ENCODE data around the gene KIF2A.
A peak's percentile ranks its signal among the peaks of the same experiment; 100 is the strongest.

KIF2A gene

GRCh38 chr5:62296998-62297397, 9.0 kb upstream of the KIF2A start:
- Histone ChIP-seq H3K4me3 (ENCODE audit: low read depth, low read length) (no peak overlapping the region), H3K36me3 (ENCODE audit: control insufficient read depth, insufficient read depth, low read length) (no peaks in the 10 kb centered on the region), H3K27me3 (ENCODE audit: control insufficient read depth, insufficient read depth, low read length) (no peaks in the 10 kb centered on the region)

GRCh38 chr5:62298118-62298517, 7.9 kb upstream of the KIF2A start:
- no peaks in the 10 kb centered on the region for H3K27me3 ChIP-seq (ENCODE audit: control insufficient read depth, insufficient read depth, low read length)
- H3K9me3 ChIP-seq (ENCODE audit: control insufficient read depth, insufficient read depth, low read length): no peaks in the 10 kb centered on the region
- H3K9ac ChIP-seq (ENCODE audit: low read depth, low read length): no peak overlapping the region
- no peak overlapping the region for H3K4me3 ChIP-seq (ENCODE audit: low read depth, low read length)
- no peaks in the 10 kb centered on the region for H3K4me1 ChIP-seq (ENCODE audit: control insufficient read depth, insufficient read depth, low read length)
- no peaks in the 10 kb centered on the region for H3K36me3 ChIP-seq (ENCODE audit: control insufficient read depth, insufficient read depth, low read length)

More at GRCh38 chr5:62296998-62297397, 9.0 kb upstream of the KIF2A start:
- Histone ChIP-seq H3K4me1 (ENCODE audit: control insufficient read depth, insufficient read depth, low read length) (no peaks in the 10 kb centered on the region), H3K9me3 (ENCODE audit: control insufficient read depth, insufficient read depth, low read length) (no peaks in the 10 kb centered on the region), H3K9ac (ENCODE audit: low read depth, low read length) (no peak overlapping the region)

- no peak overlapping the region for H3K4me3 ChIP-seq (ENCODE audit: low read depth, low read length)
- H3K36me3 ChIP-seq (ENCODE audit: control insufficient read depth, insufficient read depth, low read length): no peaks in the 10 kb centered on the region
- no peaks in the 10 kb centered on the region for H3K9me3 ChIP-seq (ENCODE audit: control insufficient read depth, insufficient read depth, low read length)
- no peaks in the 10 kb centered on the region for H3K27me3 ChIP-seq (ENCODE audit: control insufficient read depth, insufficient read depth, low read length)
- H3K9ac ChIP-seq (ENCODE audit: low read depth, low read length): no peak overlapping the region
- no peaks in the 10 kb centered on the region for H3K4me1 ChIP-seq (ENCODE audit: control insufficient read depth, insufficient read depth, low read length)
These were observed 6.9 kb upstream of the KIF2A start for GRCh38 chr5:62299101-62299500.

- H3K4me1 ChIP-seq (ENCODE audit: control insufficient read depth, insufficient read depth, low read length): no peaks in the 10 kb centered on the region
- H3K4me3 ChIP-seq (ENCODE audit: low read depth, low read length): no peak overlapping the region
- H3K9me3 ChIP-seq (ENCODE audit: control insufficient read depth, insufficient read depth, low read length): no peaks in the 10 kb centered on the region
These were observed 6.4 kb upstream of the KIF2A start for GRCh38 chr5:62299600-62299999.

GRCh38 chr5:62305358-62305714, 670 bp upstream of the KIF2A start:
- H3K9me3 ChIP-seq (ENCODE audit: control insufficient read depth, insufficient read depth, low read length): no peaks in the 10 kb centered on the region
- peak overlapping the region; percentile 68 for H3K4me3 ChIP-seq (ENCODE audit: low read depth, low read length)
- H3K27me3 ChIP-seq (ENCODE audit: control insufficient read depth, insufficient read depth, low read length): no peaks in the 10 kb centered on the region
- no peaks in the 10 kb centered on the region for H3K4me1 ChIP-seq (ENCODE audit: control insufficient read depth, insufficient read depth, low read length)
- H3K9ac ChIP-seq (ENCODE audit: low read depth, low read length): peak overlapping the region; percentile 42
- H3K36me3 ChIP-seq (ENCODE audit: control insufficient read depth, insufficient read depth, low read length): no peaks in the 10 kb centered on the region

More at GRCh38 chr5:62299600-62299999, 6.4 kb upstream of the KIF2A start:
- Histone ChIP-seq H3K27me3 (ENCODE audit: control insufficient read depth, insufficient read depth, low read length) (no peaks in the 10 kb centered on the region), H3K36me3 (ENCODE audit: control insufficient read depth, insufficient read depth, low read length) (no peaks in the 10 kb centered on the region), H3K9ac (ENCODE audit: low read depth, low read length) (no peak overlapping the region)

- peak overlapping the region; percentile 92 for H3K4me3 ChIP-seq (ENCODE audit: low read depth, low read length)
- no peaks in the 10 kb centered on the region for H3K27me3 ChIP-seq (ENCODE audit: control insufficient read depth, insufficient read depth, low read length)
- no peaks in the 10 kb centered on the region for H3K9me3 ChIP-seq (ENCODE audit: control insufficient read depth, insufficient read depth, low read length)
- no peaks in the 10 kb centered on the region for H3K4me1 ChIP-seq (ENCODE audit: control insufficient read depth, insufficient read depth, low read length)
- H3K9ac ChIP-seq (ENCODE audit: low read depth, low read length): peak overlapping the region; percentile 83
- no peaks in the 10 kb centered on the region for H3K36me3 ChIP-seq (ENCODE audit: control insufficient read depth, insufficient read depth, low read length)
These were observed 403 bp downstream of the KIF2A start for GRCh38 chr5:62306323-62306895.

- no peaks in the 10 kb centered on the region for H3K36me3 ChIP-seq (ENCODE audit: control insufficient read depth, insufficient read depth, low read length)
- no peaks in the 10 kb centered on the region for H3K9me3 ChIP-seq (ENCODE audit: control insufficient read depth, insufficient read depth, low read length)
- no peaks in the 10 kb centered on the region for H3K27me3 ChIP-seq (ENCODE audit: control insufficient read depth, insufficient read depth, low read length)
- peak overlapping the region; percentile 83 for H3K9ac ChIP-seq (ENCODE audit: low read depth, low read length)
- H3K4me3 ChIP-seq (ENCODE audit: low read depth, low read length): peak overlapping the region; percentile 92
- no peaks in the 10 kb centered on the region for H3K4me1 ChIP-seq (ENCODE audit: control insufficient read depth, insufficient read depth, low read length)
These were observed 1.1 kb downstream of the KIF2A start for GRCh38 chr5:62306896-62307689.

GRCh38 chr5:62308439-62308838, 2.4 kb downstream of the KIF2A start:
- Histone ChIP-seq H3K4me3 (ENCODE audit: low read depth, low read length) (no peak overlapping the region), H3K9me3 (ENCODE audit: control insufficient read depth, insufficient read depth, low read length) (no peaks in the 10 kb centered on the region), H3K9ac (ENCODE audit: low read depth, low read length) (no peak overlapping the region), H3K27me3 (ENCODE audit: control insufficient read depth, insufficient read depth, low read length) (no peaks in the 10 kb centered on the region), H3K36me3 (ENCODE audit: control insufficient read depth, insufficient read depth, low read length) (no peaks in the 10 kb centered on the region), H3K4me1 (ENCODE audit: control insufficient read depth, insufficient read depth, low read length) (no peaks in the 10 kb centered on the region)

GRCh38 chr5:62309107-62309506, 3.1 kb downstream of the KIF2A start:
- Histone ChIP-seq H3K27me3 (ENCODE audit: control insufficient read depth, insufficient read depth, low read length) (no peaks in the 10 kb centered on the region), H3K9me3 (ENCODE audit: control insufficient read depth, insufficient read depth, low read length) (no peaks in the 10 kb centered on the region), H3K36me3 (ENCODE audit: control insufficient read depth, insufficient read depth, low read length) (no peaks in the 10 kb centered on the region), H3K9ac (ENCODE audit: low read depth, low read length) (no peak overlapping the region), H3K4me1 (ENCODE audit: control insufficient read depth, insufficient read depth, low read length) (no peaks in the 10 kb centered on the region), H3K4me3 (ENCODE audit: low read depth, low read length) (no peak overlapping the region)

GRCh38 chr5:62310426-62311143, 4.6 kb downstream of the KIF2A start:
- Histone ChIP-seq H3K9ac (ENCODE audit: low read depth, low read length) (no peak overlapping the region), H3K36me3 (ENCODE audit: control insufficient read depth, insufficient read depth, low read length) (no peaks in the 10 kb centered on the region), H3K4me3 (ENCODE audit: low read depth, low read length) (no peak overlapping the region), H3K4me1 (ENCODE audit: control insufficient read depth, insufficient read depth, low read length) (no peaks in the 10 kb centered on the region), H3K9me3 (ENCODE audit: control insufficient read depth, insufficient read depth, low read length) (no peaks in the 10 kb centered on the region), H3K27me3 (ENCODE audit: control insufficient read depth, insufficient read depth, low read length) (no peaks in the 10 kb centered on the region)

GRCh38 chr5:62312036-62312435, 6.0 kb downstream of the KIF2A start:
- H3K4me3 ChIP-seq (ENCODE audit: low read depth, low read length): no peak overlapping the region
- no peaks in the 10 kb centered on the region for H3K9me3 ChIP-seq (ENCODE audit: control insufficient read depth, insufficient read depth, low read length)
- no peaks in the 10 kb centered on the region for H3K36me3 ChIP-seq (ENCODE audit: control insufficient read depth, insufficient read depth, low read length)
- H3K9ac ChIP-seq (ENCODE audit: low read depth, low read length): no peak overlapping the region
- H3K4me1 ChIP-seq (ENCODE audit: control insufficient read depth, insufficient read depth, low read length): no peaks in the 10 kb centered on the region
- no peaks in the 10 kb centered on the region for H3K27me3 ChIP-seq (ENCODE audit: control insufficient read depth, insufficient read depth, low read length)

- H3K9ac ChIP-seq (ENCODE audit: low read depth, low read length): no peak overlapping the region
- H3K9me3 ChIP-seq (ENCODE audit: control insufficient read depth, insufficient read depth, low read length): no peaks in the 10 kb centered on the region
- H3K27me3 ChIP-seq (ENCODE audit: control insufficient read depth, insufficient read depth, low read length): no peaks in the 10 kb centered on the region
- no peak overlapping the region for H3K4me3 ChIP-seq (ENCODE audit: low read depth, low read length)
- no peaks in the 10 kb centered on the region for H3K36me3 ChIP-seq (ENCODE audit: control insufficient read depth, insufficient read depth, low read length)
- no peaks in the 10 kb centered on the region for H3K4me1 ChIP-seq (ENCODE audit: control insufficient read depth, insufficient read depth, low read length)
These were observed 6.7 kb downstream of the KIF2A start for GRCh38 chr5:62312674-62313073.

Measured in iPS-15b (cell line).